K562 (cell line): ENCODE results near the gene ATF5. TPM values are rescaled to one million over a fixed set of nuclear protein-coding genes. Genes with fewer than 3 reads are reported as not detected.
A peak's percentile ranks its signal among the peaks of the same experiment; 100 is the strongest.

Source experiments
- CBX5 ChIP-seq: IDR thresholded peaks from 2 replicates; pipeline ENCODE4 v1.6.1; 2014; ENCODE audit warnings: low read depth, borderline replicate concordance
- CBX8 ChIP-seq: fragments of 200-600 bp; sonication (generic); IDR thresholded peaks from 2 replicates; pipeline ENCODE4 v1.6.1; 2012; ENCODE audit warnings: borderline replicate concordance, mixed run types, low read depth, mild to moderate bottlenecking, moderate library complexity, mixed read lengths, low read length, control low read depth, inconsistent platforms; ENCODE audit not compliant: poor library complexity, severe bottlenecking; ENCODE audit errors: extremely low read depth
- CHD2 ChIP-seq: IDR thresholded peaks from 2 replicates; pipeline ENCODE4 v1.6.1; 2011; ENCODE audit warnings: low read depth, low read length
- CHD4 ChIP-seq: fragments of 200-600 bp; sonication (generic); IDR thresholded peaks from 3 replicates; pipeline ENCODE4 v1.6.1; 2012; ENCODE audit warnings: low read depth, mild to moderate bottlenecking, mixed read lengths, low read length, inconsistent platforms; ENCODE audit not compliant: insufficient read depth, insufficient replicate concordance, poor library complexity, severe bottlenecking
- CREB1 ChIP-seq, 2 experiments: sonication (generic) in 1 of 2; formaldehyde crosslinking in 1 of 2; IDR thresholded peaks; 2 replicates each; pipeline versions ENCODE4 v1.6.1 to v1.8.0; 2012 to 2022; ENCODE audit warnings: inconsistent platforms in 1 of 2, mild to moderate bottlenecking in 1 of 2, missing genetic modification reagents in 1 of 2, moderate library complexity in 1 of 2
- HMG20B ChIP-seq: fragments of 250-450 bp; sonication (Bioruptor Pico); IDR thresholded peaks from 2 replicates; pipeline ENCODE4 v1.5.0; 2021; ENCODE audit warnings: mild to moderate bottlenecking
- KHSRP ChIP-seq: fragments of 450-650 bp; IDR thresholded peaks from 2 replicates; pipeline ENCODE4 v1.6.1; 2017
- MEF2A ChIP-seq: IDR thresholded peaks from 2 replicates; pipeline ENCODE4 v1.6.1; 2011; ENCODE audit warnings: low read depth, mild to moderate bottlenecking, low read length, moderate library complexity; ENCODE audit not compliant: control insufficient read depth
- NR2C1 ChIP-seq, 2 experiments: fragments of 450-650 bp; IDR thresholded peaks; 2 replicates each; pipeline ENCODE4 v1.6.1; 2017; ENCODE audit warnings: mild to moderate bottlenecking in 2 of 2, antibody characterized with exemption in 1 of 2, inconsistent platforms in 1 of 2, missing compliant biosample characterization in 1 of 2, missing genetic modification characterization in 1 of 2
- NR2F6 ChIP-seq: fragments of 450-650 bp; formaldehyde crosslinking; IDR thresholded peaks from 2 replicates; pipeline ENCODE4 v1.4.0; 2020; ENCODE audit warnings: mild to moderate bottlenecking
- RBBP5 ChIP-seq: fragments of 200-600 bp; sonication (generic); IDR thresholded peaks from 2 replicates; pipeline ENCODE4 v1.6.1; 2012; ENCODE audit warnings: borderline replicate concordance, mild to moderate bottlenecking, low read length, control low read depth, inconsistent platforms; ENCODE audit not compliant: insufficient read depth, poor library complexity, severe bottlenecking
- RBFOX2 ChIP-seq: fragments of 200-400 bp; formaldehyde crosslinking; IDR thresholded peaks from 2 replicates; pipeline ENCODE4 v1.6.1; 2017; ENCODE audit warnings: low read depth, mild to moderate bottlenecking, low read length, moderate library complexity
- SLC30A9 ChIP-seq: fragments of 250-450 bp; sonication (Bioruptor Pico); IDR thresholded peaks from 2 replicates; pipeline ENCODE4 v1.8.0; 2022; ENCODE audit warnings: mild to moderate bottlenecking, moderate library complexity
- ZNF436 ChIP-seq: fragments of 250-450, 450-650 bp; sonication (Bioruptor Pico); formaldehyde crosslinking; IDR thresholded peaks from 2 replicates; pipeline ENCODE4 v1.7.0; 2020; ENCODE audit warnings: mild to moderate bottlenecking
- ZNF561 ChIP-seq: fragments of 450-650 bp; formaldehyde crosslinking; conservative IDR thresholded peaks from 2 replicates; pipeline ENCODE4 v1.4.0; 2020; ENCODE audit warnings: mild to moderate bottlenecking, moderate library complexity
- ZNF77 ChIP-seq: fragments of 250-450 bp; sonication (Bioruptor Pico); IDR thresholded peaks from 2 replicates; pipeline ENCODE4 v1.5.0; 2020
- polyA plus RNA-seq, 8 experiments: library from polyadenylated mRNA; depleted of rRNA in 4 of 8; stranded (reverse) in 5 of 8; unstranded in 3 of 8; fragments of >200 nt; fragmentation: Nextera tagmentation in 2 of 8; fragmentation: Illumina TruSeq in 1 of 8; extraction: Ambion mirVana in 2 of 8; extraction: Trizol in 1 of 8; gene quantifications; 2 replicates each; pipeline versions ENCODE4 v1.2.1 to v1.2.3, GENCODE V29; 2011 to 2014; ENCODE audit warnings: inconsistent platforms in 1 of 8, missing spikeins in 1 of 8
- total RNA-seq, 7 experiments: library from RNA; depleted of rRNA in 6 of 7; stranded (reverse); fragments of >200 nt in 6 of 7; fragmentation: Illumina TruSeq in 2 of 7; extraction: Trizol in 2 of 7; gene quantifications; 2 replicates each; pipeline versions ENCODE4 v1.2.1 to v1.2.3, GENCODE V29; 2011 to 2021; ENCODE audit warnings: low replicate concordance in 1 of 7
- TF ChIP-seq, protein P1 (sequence below), 2 experiments: fragments of 150-350 bp in 1 of 2; IDR thresholded peaks; 2 replicates each; pipeline ENCODE4 v1.6.1; 2012 to 2016; ENCODE audit warnings: low read depth in 2 of 2, low read length in 2 of 2, mild to moderate bottlenecking in 1 of 2, moderate library complexity in 1 of 2
- TF ChIP-seq, protein P2 (sequence below): fragments of 450-650 bp; conservative IDR thresholded peaks from 2 replicates; pipeline ENCODE4 v1.6.1; 2016; ENCODE audit warnings: missing genetic modification characterization, low read depth, mild to moderate bottlenecking, missing compliant biosample characterization, moderate library complexity
- TF ChIP-seq, protein P3 (sequence below): fragments of 150-350 bp; conservative IDR thresholded peaks from 2 replicates; pipeline ENCODE4 v1.6.1; 2014; ENCODE audit warnings: low read length

The ATF5 gene
- total and polyA plus RNA-seq, 9 of the 15 experiments (the other 6 are each of a cell fraction or from before 2014, with no cell fraction given), result 3.0 to 57.6 (median 11.1) TPM

DNA sequence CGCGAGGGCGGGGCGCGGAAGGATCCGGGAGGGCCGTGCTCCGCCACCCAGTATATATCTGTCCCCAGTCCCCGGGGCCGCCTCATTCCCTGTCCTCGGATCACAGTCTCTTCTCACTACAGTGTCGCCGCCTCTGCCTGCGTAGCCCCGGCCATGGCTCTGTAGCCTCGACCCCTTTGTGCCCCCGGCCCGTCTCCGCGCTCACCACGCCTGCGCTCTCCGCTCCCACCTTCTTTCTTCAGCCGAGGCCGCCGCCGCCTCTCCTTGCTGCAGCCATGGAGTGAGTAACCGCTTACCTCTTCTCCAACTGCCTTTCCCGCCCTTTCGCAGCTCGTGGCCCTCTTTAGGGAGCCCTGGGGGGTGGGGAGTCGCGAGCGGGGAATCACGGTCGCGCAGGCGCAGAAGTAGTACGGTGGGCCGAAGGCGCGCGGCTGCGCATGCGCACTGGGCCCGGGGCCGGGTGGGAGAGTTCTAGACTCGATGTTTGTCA, at the start of gene ATF5, which contains the start of gene NUP62 (continued):
- TF ChIP-seq CREB1 (IDR thresholded peaks at IDR 0.05), result 0 out of 2 replicates have a peak, but pooled peaks have one; percentile 20
- TF ChIP-seq CREB1 (CRISPR knock-in tag; IDR thresholded peaks at IDR 0.05), result no peak
- TF ChIP-seq, protein P1, sequence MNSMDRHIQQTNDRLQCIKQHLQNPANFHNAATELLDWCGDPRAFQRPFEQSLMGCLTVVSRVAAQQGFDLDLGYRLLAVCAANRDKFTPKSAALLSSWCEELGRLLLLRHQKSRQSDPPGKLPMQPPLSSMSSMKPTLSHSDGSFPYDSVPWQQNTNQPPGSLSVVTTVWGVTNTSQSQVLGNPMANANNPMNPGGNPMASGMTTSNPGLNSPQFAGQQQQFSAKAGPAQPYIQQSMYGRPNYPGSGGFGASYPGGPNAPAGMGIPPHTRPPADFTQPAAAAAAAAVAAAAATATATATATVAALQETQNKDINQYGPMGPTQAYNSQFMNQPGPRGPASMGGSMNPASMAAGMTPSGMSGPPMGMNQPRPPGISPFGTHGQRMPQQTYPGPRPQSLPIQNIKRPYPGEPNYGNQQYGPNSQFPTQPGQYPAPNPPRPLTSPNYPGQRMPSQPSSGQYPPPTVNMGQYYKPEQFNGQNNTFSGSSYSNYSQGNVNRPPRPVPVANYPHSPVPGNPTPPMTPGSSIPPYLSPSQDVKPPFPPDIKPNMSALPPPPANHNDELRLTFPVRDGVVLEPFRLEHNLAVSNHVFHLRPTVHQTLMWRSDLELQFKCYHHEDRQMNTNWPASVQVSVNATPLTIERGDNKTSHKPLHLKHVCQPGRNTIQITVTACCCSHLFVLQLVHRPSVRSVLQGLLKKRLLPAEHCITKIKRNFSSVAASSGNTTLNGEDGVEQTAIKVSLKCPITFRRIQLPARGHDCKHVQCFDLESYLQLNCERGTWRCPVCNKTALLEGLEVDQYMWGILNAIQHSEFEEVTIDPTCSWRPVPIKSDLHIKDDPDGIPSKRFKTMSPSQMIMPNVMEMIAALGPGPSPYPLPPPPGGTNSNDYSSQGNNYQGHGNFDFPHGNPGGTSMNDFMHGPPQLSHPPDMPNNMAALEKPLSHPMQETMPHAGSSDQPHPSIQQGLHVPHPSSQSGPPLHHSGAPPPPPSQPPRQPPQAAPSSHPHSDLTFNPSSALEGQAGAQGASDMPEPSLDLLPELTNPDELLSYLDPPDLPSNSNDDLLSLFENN (IDR thresholded peaks at IDR 0.05; ENCODE audit: low read depth in 2 of 2, low read length in 2 of 2), result peak in 1 of 2 experiments; percentile 78; a peak in 1 of 4 replicates
- no peak for TF ChIP-seq ZNF77
- 0 out of 2 replicates have a peak, but pooled peaks have one; percentile 10 for TF ChIP-seq NR2C1 (IDR thresholded peaks at IDR 0.05)
- TF ChIP-seq NR2C1 (tag; IDR thresholded peaks at IDR 0.05), result no peak
- peak; percentile 100 for TF ChIP-seq RBFOX2
- TF ChIP-seq RBBP5, result no peak
- TF ChIP-seq CHD2, result peak; percentile 40; the same call in 1 of the 2 replicates
- no peak for TF ChIP-seq SLC30A9 (CRISPR knock-in tag)
- no peak for TF ChIP-seq ZNF561 (CRISPR knock-in tag)
- no peak for TF ChIP-seq MEF2A
- TF ChIP-seq KHSRP, result no peak
- TF ChIP-seq CBX8, result no peak
- TF ChIP-seq, protein P2, sequence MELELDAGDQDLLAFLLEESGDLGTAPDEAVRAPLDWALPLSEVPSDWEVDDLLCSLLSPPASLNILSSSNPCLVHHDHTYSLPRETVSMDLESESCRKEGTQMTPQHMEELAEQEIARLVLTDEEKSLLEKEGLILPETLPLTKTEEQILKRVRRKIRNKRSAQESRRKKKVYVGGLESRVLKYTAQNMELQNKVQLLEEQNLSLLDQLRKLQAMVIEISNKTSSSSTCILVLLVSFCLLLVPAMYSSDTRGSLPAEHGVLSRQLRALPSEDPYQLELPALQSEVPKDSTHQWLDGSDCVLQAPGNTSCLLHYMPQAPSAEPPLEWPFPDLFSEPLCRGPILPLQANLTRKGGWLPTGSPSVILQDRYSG (tag), result no peak; the same call in 1 of the 2 replicates
- no peak for TF ChIP-seq ZNF436 (CRISPR knock-in tag)
- TF ChIP-seq HMG20B, result peak; percentile 84; the same call in 1 of the 2 replicates
- 0 out of 2 replicates have a peak, but pooled peaks have one; percentile 6 for TF ChIP-seq CBX5
- TF ChIP-seq, protein P3, sequence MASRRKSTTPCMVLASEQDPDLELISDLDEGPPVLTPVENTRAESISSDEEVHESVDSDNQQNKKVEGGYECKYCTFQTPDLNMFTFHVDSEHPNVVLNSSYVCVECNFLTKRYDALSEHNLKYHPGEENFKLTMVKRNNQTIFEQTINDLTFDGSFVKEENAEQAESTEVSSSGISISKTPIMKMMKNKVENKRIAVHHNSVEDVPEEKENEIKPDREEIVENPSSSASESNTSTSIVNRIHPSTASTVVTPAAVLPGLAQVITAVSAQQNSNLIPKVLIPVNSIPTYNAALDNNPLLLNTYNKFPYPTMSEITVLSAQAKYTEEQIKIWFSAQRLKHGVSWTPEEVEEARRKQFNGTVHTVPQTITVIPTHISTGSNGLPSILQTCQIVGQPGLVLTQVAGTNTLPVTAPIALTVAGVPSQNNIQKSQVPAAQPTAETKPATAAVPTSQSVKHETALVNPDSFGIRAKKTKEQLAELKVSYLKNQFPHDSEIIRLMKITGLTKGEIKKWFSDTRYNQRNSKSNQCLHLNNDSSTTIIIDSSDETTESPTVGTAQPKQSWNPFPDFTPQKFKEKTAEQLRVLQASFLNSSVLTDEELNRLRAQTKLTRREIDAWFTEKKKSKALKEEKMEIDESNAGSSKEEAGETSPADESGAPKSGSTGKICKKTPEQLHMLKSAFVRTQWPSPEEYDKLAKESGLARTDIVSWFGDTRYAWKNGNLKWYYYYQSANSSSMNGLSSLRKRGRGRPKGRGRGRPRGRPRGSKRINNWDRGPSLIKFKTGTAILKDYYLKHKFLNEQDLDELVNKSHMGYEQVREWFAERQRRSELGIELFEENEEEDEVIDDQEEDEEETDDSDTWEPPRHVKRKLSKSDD, result no peak
- no peak for TF ChIP-seq NR2F6 (CRISPR knock-in tag)
- TF ChIP-seq CHD4, result no peak
